ENCODE data around the gene FAM177B.
A peak's percentile ranks its signal among the peaks of the same experiment; 100 is the strongest.
"Not testable (repeated sequence)": the region's sequence is repeated elsewhere in the genome, so short reads cannot be mapped to it uniquely, and the experiment has no call there.

FAM177B gene

GRCh38 chr1:222736470-222736869, 532 bp upstream of the FAM177B start:
- DNase-seq (ENCODE audit: low read depth), result no peak

GRCh38 chr1:222739465-222739864, 2.5 kb downstream of the FAM177B start:
- DNase-seq (ENCODE audit: low read depth), result no peak
- no peak overlapping the region for H3K4me3 ChIP-seq (ENCODE audit: low read depth, low read length)

More at GRCh38 chr1:222736470-222736869, 532 bp upstream of the FAM177B start:
- H3K4me3 ChIP-seq (ENCODE audit: low read depth, low read length), result no peak overlapping the region

- no peak overlapping the region for H3K4me3 ChIP-seq (ENCODE audit: low read depth, low read length)
- DNase-seq (ENCODE audit: low read depth), result no peak
These were observed 2.9 kb downstream of the FAM177B start for GRCh38 chr1:222739929-222740328.

- not testable (repeated sequence) for DNase-seq (ENCODE audit: low read depth); H3K4me3 ChIP-seq (ENCODE audit: low read depth, low read length)
These were observed 4.8 kb downstream of the FAM177B start for GRCh38 chr1:222741630-222742457.

- no peak overlapping the region for H3K4me3 ChIP-seq (ENCODE audit: low read depth, low read length)
- no peak for DNase-seq (ENCODE audit: low read depth)
These were observed 12.9 kb downstream of the FAM177B start for GRCh38 chr1:222749927-222750326.

- DNase-seq (ENCODE audit: low read depth), result no peak
- H3K4me3 ChIP-seq (ENCODE audit: low read depth, low read length), result no peak overlapping the region
These were observed 13.6 kb downstream of the FAM177B start for GRCh38 chr1:222750651-222751050.

- no peak overlapping the region for H3K4me3 ChIP-seq (ENCODE audit: low read depth, low read length)
- no peak for DNase-seq (ENCODE audit: low read depth)
These were observed 14.3 kb downstream of the FAM177B start for GRCh38 chr1:222751255-222751654.

GRCh38 chr1:222754366-222755139, 17.6 kb downstream of the FAM177B start:
- H3K4me3 ChIP-seq (ENCODE audit: low read depth, low read length), result no peak overlapping the region
- DNase-seq (ENCODE audit: low read depth), result peak; percentile 89

- DNase-seq (ENCODE audit: low read depth), result no peak
- no peak overlapping the region for H3K4me3 ChIP-seq (ENCODE audit: low read depth, low read length)
These were observed 20.8 kb downstream of the FAM177B start for GRCh38 chr1:222757646-222758268.

GRCh38 chr1:222759451-222760035, 22.5 kb downstream of the FAM177B start:
- no peak overlapping the region for H3K4me3 ChIP-seq (ENCODE audit: low read depth, low read length)
- no peak for DNase-seq (ENCODE audit: low read depth)

GRCh38 chr1:222761083-222761482, 24.1 kb downstream of the FAM177B start:
- DNase-seq (ENCODE audit: low read depth), result no peak
- H3K4me3 ChIP-seq (ENCODE audit: low read depth, low read length), result no peak overlapping the region

GRCh38 chr1:222762178-222762577, 25.2 kb downstream of the FAM177B start:
- H3K4me3 ChIP-seq (ENCODE audit: low read depth, low read length); DNase-seq (ENCODE audit: low read depth): not testable (repeated sequence)

- no peak overlapping the region for H3K4me3 ChIP-seq (ENCODE audit: low read depth, low read length)
- DNase-seq (ENCODE audit: low read depth), result no peak
These were observed 30.2 kb downstream of the FAM177B start for GRCh38 chr1:222767152-222767571.

- no peak overlapping the region for H3K4me3 ChIP-seq (ENCODE audit: low read depth, low read length)
- DNase-seq (ENCODE audit: low read depth), result no peak
These were observed 31.6 kb downstream of the FAM177B start for GRCh38 chr1:222768592-222768991.

GRCh38 chr1:222769181-222769580, 32.2 kb downstream of the FAM177B start:
- no peak for DNase-seq (ENCODE audit: low read depth)
- H3K4me3 ChIP-seq (ENCODE audit: low read depth, low read length), result no peak overlapping the region

- no peak for DNase-seq (ENCODE audit: low read depth)
- H3K4me3 ChIP-seq (ENCODE audit: low read depth, low read length), result no peak overlapping the region
These were observed 33.1 kb downstream of the FAM177B start for GRCh38 chr1:222769971-222770620.

- DNase-seq (ENCODE audit: low read depth), result no peak
- no peak overlapping the region for H3K4me3 ChIP-seq (ENCODE audit: low read depth, low read length)
These were observed 36.0 kb downstream of the FAM177B start for GRCh38 chr1:222772996-222773379.

GRCh38 chr1:222777463-222777862, 40.5 kb downstream of the FAM177B start:
- H3K4me3 ChIP-seq (ENCODE audit: low read depth, low read length), result no peak overlapping the region
- DNase-seq (ENCODE audit: low read depth), result peak; percentile 87

GRCh38 chr1:222777977-222778376, 41.0 kb downstream of the FAM177B start:
- peak; percentile 73 for DNase-seq (ENCODE audit: low read depth)
- no peak overlapping the region for H3K4me3 ChIP-seq (ENCODE audit: low read depth, low read length)
